ENCODE data around the gene FAM98B. TPM values are rescaled to one million over a fixed set of nuclear protein-coding genes. Genes with fewer than 3 reads are reported as not detected.

FAM98B gene
- total RNA-seq, 1 experiment from 2014 or later, result 38.1 TPM

DNA sequence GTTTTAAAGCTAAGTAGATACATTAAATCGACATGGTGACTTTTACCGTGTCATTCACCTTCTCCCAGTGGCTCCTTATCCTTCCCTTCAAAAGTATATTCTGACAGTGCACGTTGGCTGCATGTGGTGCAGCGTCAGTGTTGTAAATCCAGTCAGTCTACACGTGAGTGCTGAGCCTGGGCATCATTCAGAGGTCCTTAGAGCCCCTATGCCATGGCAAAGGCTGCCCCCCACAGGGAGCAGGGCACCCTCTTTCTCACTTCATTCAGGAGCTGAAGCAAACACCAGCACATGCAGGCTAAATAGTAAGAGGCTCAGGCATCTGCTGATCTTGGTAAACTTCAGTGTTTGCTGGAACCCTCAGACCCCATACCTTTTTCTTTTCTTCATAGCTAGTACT is 67.4 kb downstream of the FAM98B start:
- peaks cover 24% of the 10 kb centered on the region for H3K4me1 Mint-ChIP-seq
- no peak for DNase-seq (ENCODE audit: low spot score)
- no peak for TF ChIP-seq SMAD4 (CRISPR knock-in tag; IDR thresholded peaks at IDR 0.05)
- TF ChIP-seq TCF7 (CRISPR knock-in tag; IDR thresholded peaks at IDR 0.05; ENCODE audit: low read depth), result no peak
- TF ChIP-seq KAT7 (CRISPR knock-in tag; IDR thresholded peaks at IDR 0.05; ENCODE audit: borderline replicate concordance), result no peak
- TF ChIP-seq GABPB1 (CRISPR knock-in tag; IDR thresholded peaks at IDR 0.05), result no peak
- CTCF ChIA-PET, result interaction anchor here (1.3 to 3.1 kb wide), 3 partner anchors 42 to 179 kb away, joined by 3 to 11 read pairs (median 9); no protein-coding TSS in a partner anchor
- H3K27ac Mint-ChIP-seq, result no peak overlapping the region
- no peak for ATAC-seq
- H3K4me3 Mint-ChIP-seq, result no peak overlapping the region
- H3K9me3 Mint-ChIP-seq, result no peaks in the 10 kb centered on the region
- no peaks in the 10 kb centered on the region for H3K27me3 Mint-ChIP-seq (ENCODE audit: low read depth)
- POLR2A ChIA-PET, result no interaction called here
- H3K36me3 Mint-ChIP-seq, result no peaks in the 10 kb centered on the region

GRCh38 chr15:38522922-38523321 is 69.0 kb downstream of the FAM98B start:
- POLR2A ChIA-PET, result no interaction called here
- no peaks in the 10 kb centered on the region for H3K36me3 Mint-ChIP-seq
- H3K4me1 Mint-ChIP-seq, result peaks cover 12% of the 10 kb centered on the region
- no peaks in the 10 kb centered on the region for H3K27me3 Mint-ChIP-seq (ENCODE audit: low read depth)
- DNase-seq (ENCODE audit: low spot score) (no peak), ATAC-seq (no peak)
- TF ChIP-seq, protein P1, sequence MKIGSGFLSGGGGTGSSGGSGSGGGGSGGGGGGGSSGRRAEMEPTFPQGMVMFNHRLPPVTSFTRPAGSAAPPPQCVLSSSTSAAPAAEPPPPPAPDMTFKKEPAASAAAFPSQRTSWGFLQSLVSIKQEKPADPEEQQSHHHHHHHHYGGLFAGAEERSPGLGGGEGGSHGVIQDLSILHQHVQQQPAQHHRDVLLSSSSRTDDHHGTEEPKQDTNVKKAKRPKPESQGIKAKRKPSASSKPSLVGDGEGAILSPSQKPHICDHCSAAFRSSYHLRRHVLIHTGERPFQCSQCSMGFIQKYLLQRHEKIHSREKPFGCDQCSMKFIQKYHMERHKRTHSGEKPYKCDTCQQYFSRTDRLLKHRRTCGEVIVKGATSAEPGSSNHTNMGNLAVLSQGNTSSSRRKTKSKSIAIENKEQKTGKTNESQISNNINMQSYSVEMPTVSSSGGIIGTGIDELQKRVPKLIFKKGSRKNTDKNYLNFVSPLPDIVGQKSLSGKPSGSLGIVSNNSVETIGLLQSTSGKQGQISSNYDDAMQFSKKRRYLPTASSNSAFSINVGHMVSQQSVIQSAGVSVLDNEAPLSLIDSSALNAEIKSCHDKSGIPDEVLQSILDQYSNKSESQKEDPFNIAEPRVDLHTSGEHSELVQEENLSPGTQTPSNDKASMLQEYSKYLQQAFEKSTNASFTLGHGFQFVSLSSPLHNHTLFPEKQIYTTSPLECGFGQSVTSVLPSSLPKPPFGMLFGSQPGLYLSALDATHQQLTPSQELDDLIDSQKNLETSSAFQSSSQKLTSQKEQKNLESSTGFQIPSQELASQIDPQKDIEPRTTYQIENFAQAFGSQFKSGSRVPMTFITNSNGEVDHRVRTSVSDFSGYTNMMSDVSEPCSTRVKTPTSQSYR (CRISPR knock-in tag; IDR thresholded peaks at IDR 0.05), result no peak
- TF ChIP-seq ATF2 (CRISPR knock-in tag; IDR thresholded peaks at IDR 0.05; ENCODE audit: borderline replicate concordance, low read depth), result no peak
- no peak for TF ChIP-seq PRRX2 (CRISPR knock-in tag; IDR thresholded peaks at IDR 0.05)
- no peak for TF ChIP-seq CBFB (CRISPR knock-in tag; IDR thresholded peaks at IDR 0.05; ENCODE audit: low read depth)
- TF ChIP-seq MYBL2 (CRISPR knock-in tag; IDR thresholded peaks at IDR 0.05), result no peak
- no peak for TF ChIP-seq TEAD4 (CRISPR knock-in tag; IDR thresholded peaks at IDR 0.05)
- TF ChIP-seq ATF1 (CRISPR knock-in tag; IDR thresholded peaks at IDR 0.05), result no peak
- TF ChIP-seq MLX (CRISPR knock-in tag; IDR thresholded peaks at IDR 0.05), result no peak
- TF ChIP-seq STAT6 (CRISPR knock-in tag; conservative IDR thresholded peaks at IDR 0.05; ENCODE audit: low read depth), result no peak
- TF ChIP-seq, protein P2, sequence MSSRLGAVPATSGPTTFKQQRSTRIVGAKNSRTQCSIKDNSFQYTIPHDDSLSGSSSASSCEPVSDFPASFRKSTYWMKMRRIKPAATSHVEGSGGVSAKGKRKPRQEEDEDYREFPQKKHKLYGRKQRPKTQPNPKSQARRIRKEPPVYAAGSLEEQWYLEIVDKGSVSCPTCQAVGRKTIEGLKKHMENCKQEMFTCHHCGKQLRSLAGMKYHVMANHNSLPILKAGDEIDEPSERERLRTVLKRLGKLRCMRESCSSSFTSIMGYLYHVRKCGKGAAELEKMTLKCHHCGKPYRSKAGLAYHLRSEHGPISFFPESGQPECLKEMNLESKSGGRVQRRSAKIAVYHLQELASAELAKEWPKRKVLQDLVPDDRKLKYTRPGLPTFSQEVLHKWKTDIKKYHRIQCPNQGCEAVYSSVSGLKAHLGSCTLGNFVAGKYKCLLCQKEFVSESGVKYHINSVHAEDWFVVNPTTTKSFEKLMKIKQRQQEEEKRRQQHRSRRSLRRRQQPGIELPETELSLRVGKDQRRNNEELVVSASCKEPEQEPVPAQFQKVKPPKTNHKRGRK (CRISPR knock-in tag; IDR thresholded peaks at IDR 0.05; ENCODE audit: borderline replicate concordance), result no peak
- TF ChIP-seq AR (CRISPR knock-in tag; IDR thresholded peaks at IDR 0.05), result no peak
- TF ChIP-seq NFYB (CRISPR knock-in tag; conservative IDR thresholded peaks at IDR 0.05; ENCODE audit: low read depth), result no peak
- TF ChIP-seq ZNF423 (CRISPR knock-in tag; IDR thresholded peaks at IDR 0.05), result no peak
- H3K9me3 Mint-ChIP-seq, result no peaks in the 10 kb centered on the region
- no peak overlapping the region for H3K4me3 Mint-ChIP-seq
- CTCF ChIA-PET, result interaction anchor here (1.1 to 3.1 kb wide), 3 partner anchors 41 to 177 kb away, joined by 3 to 11 read pairs (median 4); no protein-coding TSS in a partner anchor
- H3K27ac Mint-ChIP-seq, result no peak overlapping the region
